AG10803 (cell line): Measurements from ENCODE around the gene EPB41L4A.

Experiments used
- DNase-seq: peaks from one replicate; pipeline ENCODE4 v3.0.0; 2010; ENCODE audit warnings: low read depth
- H3K4me3 ChIP-seq: 2 replicates; pipeline ENCODE4 v1.5.1; 2011; ENCODE audit warnings: mild to moderate bottlenecking, low read length, control low read depth
- TF ChIP-seq, protein P1 (sequence below): conservative IDR thresholded peaks from 2 replicates; pipeline ENCODE4 v1.5.1; 2011; ENCODE audit warnings: mild to moderate bottlenecking, low read length, control low read depth, inconsistent platforms

The EPB41L4A gene

DNA sequence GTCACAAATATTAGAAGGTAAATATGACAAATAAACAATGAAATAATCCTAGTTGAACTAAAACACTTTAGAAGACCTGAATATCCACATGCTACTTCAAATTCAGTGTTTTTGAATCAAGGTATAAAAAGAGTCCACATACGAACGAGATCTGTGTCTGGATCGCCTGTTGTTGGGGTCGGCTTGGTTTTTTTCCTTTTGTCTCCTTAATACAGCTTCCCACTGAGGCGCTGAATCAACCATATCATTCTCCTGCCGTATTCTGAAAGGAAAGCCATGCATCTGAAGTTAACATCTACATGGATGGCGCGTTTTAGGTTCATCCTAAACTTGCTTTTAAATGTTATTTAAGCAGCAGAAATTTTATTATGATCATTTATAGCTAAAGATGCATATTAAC lies 235.2 kb downstream of the EPB41L4A start:
- TF ChIP-seq, protein P1, sequence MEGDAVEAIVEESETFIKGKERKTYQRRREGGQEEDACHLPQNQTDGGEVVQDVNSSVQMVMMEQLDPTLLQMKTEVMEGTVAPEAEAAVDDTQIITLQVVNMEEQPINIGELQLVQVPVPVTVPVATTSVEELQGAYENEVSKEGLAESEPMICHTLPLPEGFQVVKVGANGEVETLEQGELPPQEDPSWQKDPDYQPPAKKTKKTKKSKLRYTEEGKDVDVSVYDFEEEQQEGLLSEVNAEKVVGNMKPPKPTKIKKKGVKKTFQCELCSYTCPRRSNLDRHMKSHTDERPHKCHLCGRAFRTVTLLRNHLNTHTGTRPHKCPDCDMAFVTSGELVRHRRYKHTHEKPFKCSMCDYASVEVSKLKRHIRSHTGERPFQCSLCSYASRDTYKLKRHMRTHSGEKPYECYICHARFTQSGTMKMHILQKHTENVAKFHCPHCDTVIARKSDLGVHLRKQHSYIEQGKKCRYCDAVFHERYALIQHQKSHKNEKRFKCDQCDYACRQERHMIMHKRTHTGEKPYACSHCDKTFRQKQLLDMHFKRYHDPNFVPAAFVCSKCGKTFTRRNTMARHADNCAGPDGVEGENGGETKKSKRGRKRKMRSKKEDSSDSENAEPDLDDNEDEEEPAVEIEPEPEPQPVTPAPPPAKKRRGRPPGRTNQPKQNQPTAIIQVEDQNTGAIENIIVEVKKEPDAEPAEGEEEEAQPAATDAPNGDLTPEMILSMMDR: no peak

DNA sequence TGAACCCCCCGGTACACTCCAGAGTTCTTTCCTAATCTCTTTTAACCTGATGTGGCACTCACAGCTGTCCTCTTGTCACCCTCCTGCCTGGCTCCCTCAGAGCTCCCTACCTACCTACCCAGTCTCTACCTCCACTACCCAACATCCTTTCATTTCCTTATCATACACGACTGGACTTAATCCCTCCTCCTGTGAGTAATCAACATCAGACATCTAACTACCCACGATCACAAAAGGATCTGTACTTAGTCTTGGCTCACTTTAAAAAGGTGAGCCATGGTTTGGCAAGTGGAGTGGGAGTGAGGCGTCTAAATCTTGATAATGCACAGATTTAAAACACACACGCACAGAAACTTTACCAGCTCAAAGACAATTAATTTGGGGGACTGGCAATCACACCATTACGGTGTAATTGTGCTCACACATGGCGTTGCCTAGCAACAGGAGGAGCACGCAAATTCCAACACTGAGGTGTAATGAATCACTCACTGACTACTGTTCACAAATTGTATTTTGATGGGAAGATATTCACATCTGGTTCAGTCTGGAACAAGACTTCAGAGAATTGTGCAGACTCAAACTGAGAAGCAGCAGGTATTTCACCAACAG lies 235.9 kb downstream of the EPB41L4A start:
- DNase-seq: no peak
- TF ChIP-seq, protein P1: no peak
- no peak overlapping the region for H3K4me3 ChIP-seq

More for the DNA sequence above, 235.2 kb downstream of the EPB41L4A start:
- H3K4me3 ChIP-seq: no peak overlapping the region
- no peak for DNase-seq

DNA sequence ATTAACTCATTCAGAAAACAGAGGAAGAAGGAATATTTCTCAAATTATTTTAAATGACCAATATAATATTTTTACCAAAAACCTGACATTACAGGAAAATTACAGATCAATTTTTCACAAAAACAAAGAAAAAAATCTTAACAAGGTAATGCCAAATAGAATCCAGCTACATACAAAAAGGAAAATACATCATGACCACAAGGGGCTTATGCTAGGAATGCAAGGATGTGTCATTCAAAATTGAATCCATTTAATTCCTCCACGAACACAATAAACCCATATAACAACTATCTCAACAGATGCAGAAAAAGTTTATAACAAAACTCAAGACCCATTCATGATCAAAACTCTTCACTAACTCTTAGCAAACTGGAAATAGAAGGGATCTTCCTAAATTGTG lies 239.8 kb downstream of the EPB41L4A start:
- no peak for DNase-seq
- TF ChIP-seq, protein P1: no peak
- H3K4me3 ChIP-seq: no peak overlapping the region

DNA sequence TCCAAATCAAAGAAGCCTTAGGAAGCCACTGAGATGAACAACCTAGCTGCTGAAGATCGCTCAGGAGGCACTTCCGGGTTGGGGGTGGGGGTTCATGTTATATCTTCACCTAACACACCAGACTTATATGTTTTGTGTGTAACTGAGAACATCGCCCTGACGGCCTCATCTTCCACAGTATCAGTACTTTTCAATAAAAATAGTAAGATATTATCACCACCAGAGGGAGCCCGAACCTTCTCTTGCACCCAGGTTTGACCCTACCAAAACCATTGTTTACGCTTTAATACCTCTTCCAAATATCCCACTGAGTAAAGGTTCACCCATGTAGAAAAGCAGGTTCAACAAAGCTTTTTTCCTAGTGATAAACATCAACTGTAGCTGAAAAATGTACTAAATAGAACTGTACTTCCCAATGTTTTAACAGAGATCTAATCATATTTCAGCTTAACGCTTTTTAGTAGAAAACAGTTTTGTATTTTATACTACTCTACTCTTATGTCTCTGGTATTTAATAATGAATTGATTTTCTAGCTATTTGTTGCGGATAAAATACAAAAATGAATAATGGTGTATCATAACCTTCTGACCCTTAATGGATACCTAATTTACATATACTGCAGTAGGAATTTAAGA lies 244.0 kb downstream of the EPB41L4A start:
- TF ChIP-seq, protein P1: peak; percentile 72
- H3K4me3 ChIP-seq: no peak overlapping the region
- peak; percentile 42 for DNase-seq

DNA sequence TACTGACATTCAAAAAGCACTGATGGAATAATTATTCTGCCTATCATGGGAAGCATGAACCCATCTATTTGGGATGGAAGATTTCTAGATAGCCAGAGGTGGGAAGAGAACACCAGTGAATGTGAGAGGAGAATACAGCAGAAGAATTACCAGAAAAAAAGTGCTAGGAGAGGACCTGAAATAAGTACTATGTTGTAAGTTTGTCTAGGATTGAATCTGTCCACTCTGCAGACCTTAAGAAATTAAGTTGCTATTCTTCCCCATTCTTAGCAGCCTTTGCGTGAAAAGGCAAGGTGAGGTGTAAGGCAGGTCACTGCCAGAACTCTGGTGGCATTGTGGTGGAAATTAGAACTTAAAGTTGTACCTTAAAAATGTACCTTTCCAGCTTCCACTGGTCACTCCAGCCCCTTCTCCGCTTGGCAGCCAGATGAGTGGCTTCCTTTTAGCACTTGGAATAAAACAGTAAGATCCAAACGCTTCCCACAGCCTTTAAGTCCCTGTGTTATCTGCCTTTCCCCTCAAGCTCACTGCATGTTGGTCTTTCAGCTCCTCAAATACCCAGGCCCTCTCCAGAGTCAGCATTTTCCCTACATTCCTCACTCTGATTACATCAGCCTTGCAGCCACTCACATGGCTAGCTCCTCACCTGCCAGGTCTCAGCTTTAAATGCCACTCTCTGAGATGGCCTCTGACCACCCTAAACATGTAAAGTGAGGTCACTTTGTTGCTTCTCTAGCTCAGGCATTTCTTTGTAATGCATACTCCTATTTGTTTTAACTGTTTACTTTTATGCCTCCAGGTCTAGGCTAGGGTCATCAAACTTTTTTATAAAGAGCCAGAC lies 253.0 kb downstream of the EPB41L4A start:
- TF ChIP-seq, protein P1: no peak
- no peak for DNase-seq

DNA sequence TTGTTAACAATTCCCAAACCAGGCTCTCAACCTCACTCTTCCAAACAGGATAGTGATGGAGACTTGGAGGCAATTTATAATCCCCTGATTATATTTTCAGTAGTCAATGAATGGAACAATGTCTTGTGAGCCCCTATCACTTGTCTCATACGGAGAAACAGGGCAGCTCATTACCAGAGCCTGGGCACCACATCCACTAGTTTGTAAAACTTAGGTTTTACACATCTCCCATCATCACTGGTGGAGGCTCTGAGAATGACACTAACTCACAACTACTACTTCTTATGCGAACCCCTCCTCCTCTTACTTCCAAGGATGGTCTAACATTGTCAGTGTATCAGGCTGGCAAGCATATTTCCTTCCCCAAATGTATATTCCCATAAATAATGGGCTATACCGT lies 253.7 kb downstream of the EPB41L4A start:
- no peak for DNase-seq
- TF ChIP-seq, protein P1: no peak
- H3K4me3 ChIP-seq: no peak overlapping the region

More for the DNA sequence above, 253.0 kb downstream of the EPB41L4A start:
- no peak overlapping the region for H3K4me3 ChIP-seq
